ENCODE data around the gene SLC14A1. TPM values are rescaled to one million over a fixed set of nuclear protein-coding genes. Genes with fewer than 3 reads are reported as not detected.

The SLC14A1 gene
- total and polyA plus RNA-seq, 2 experiments from 2014 or later: 0.21 to 0.53 TPM

DNA sequence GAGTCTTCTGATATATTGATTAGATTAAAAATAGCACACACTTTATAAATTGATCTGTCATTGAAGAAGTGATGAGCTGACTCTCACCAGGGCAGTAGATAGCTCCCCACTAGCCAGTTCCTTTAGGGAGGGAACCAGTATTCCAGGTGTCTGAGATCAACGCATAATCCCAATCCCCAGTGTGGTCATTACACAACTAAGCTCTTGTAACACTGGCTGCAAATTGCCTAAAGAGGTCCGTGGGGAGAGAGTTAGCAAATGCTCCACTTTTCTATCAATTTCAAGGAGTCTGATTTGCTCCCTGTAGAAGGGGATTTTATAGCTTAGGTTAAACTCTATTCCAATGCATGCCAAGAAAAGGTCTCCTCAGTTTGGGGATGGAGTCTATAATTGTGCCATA lies 7.7 kb downstream of the SLC14A1 start:
- no peak for ATAC-seq
- H3K27ac Mint-ChIP-seq: no peak overlapping the region
- H3K36me3 Mint-ChIP-seq (ENCODE audit: low read depth): no peaks in the 10 kb centered on the region; the same call in 1 of the 3 replicates
- H3K4me3 Mint-ChIP-seq: no peak overlapping the region
- Histone ChIP-seq H3K27ac (ENCODE audit: low read depth) (no peak overlapping the region), H3K27me3 (ENCODE audit: insufficient read depth) (no peaks in the 10 kb centered on the region), H3K4me2 (no peak overlapping the region), H3K36me3 (ENCODE audit: insufficient read depth) (no peaks in the 10 kb centered on the region), H3K4me3 (no peak overlapping the region), H3F3A (replicated peaks; ENCODE audit: low read depth) (0 out of 2 replicates have a peak, but pooled peaks cover 4% of the 10 kb centered on the region), H3K79me2 (replicated peaks; ENCODE audit: insufficient read depth) (no peaks in the 10 kb centered on the region), H3K4me1 (ENCODE audit: insufficient read depth) (peaks cover 6% of the 10 kb centered on the region; the same call in 1 of the 2 replicates), H3K9me2 (ENCODE audit: insufficient read depth) (peaks cover 17% of the 10 kb centered on the region), H2AFZ (no peak overlapping the region), H4K20me1 (replicated peaks; ENCODE audit: insufficient read depth) (no peaks in the 10 kb centered on the region)
- DNase-seq (ENCODE audit: low spot score): no peak
- H3K27me3 Mint-ChIP-seq (ENCODE audit: insufficient read depth, low read depth, poor library complexity): peaks cover 2% of the 10 kb centered on the region
- TF ChIP-seq STAT1 (IDR thresholded peaks at IDR 0.05; ENCODE audit: unreplicated experiment): no peak
- TF ChIP-seq, protein P1, sequence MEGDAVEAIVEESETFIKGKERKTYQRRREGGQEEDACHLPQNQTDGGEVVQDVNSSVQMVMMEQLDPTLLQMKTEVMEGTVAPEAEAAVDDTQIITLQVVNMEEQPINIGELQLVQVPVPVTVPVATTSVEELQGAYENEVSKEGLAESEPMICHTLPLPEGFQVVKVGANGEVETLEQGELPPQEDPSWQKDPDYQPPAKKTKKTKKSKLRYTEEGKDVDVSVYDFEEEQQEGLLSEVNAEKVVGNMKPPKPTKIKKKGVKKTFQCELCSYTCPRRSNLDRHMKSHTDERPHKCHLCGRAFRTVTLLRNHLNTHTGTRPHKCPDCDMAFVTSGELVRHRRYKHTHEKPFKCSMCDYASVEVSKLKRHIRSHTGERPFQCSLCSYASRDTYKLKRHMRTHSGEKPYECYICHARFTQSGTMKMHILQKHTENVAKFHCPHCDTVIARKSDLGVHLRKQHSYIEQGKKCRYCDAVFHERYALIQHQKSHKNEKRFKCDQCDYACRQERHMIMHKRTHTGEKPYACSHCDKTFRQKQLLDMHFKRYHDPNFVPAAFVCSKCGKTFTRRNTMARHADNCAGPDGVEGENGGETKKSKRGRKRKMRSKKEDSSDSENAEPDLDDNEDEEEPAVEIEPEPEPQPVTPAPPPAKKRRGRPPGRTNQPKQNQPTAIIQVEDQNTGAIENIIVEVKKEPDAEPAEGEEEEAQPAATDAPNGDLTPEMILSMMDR (conservative IDR thresholded peaks at IDR 0.05; ENCODE audit: low read depth in 2 of 2): no peak
- TF ChIP-seq, protein P2, sequence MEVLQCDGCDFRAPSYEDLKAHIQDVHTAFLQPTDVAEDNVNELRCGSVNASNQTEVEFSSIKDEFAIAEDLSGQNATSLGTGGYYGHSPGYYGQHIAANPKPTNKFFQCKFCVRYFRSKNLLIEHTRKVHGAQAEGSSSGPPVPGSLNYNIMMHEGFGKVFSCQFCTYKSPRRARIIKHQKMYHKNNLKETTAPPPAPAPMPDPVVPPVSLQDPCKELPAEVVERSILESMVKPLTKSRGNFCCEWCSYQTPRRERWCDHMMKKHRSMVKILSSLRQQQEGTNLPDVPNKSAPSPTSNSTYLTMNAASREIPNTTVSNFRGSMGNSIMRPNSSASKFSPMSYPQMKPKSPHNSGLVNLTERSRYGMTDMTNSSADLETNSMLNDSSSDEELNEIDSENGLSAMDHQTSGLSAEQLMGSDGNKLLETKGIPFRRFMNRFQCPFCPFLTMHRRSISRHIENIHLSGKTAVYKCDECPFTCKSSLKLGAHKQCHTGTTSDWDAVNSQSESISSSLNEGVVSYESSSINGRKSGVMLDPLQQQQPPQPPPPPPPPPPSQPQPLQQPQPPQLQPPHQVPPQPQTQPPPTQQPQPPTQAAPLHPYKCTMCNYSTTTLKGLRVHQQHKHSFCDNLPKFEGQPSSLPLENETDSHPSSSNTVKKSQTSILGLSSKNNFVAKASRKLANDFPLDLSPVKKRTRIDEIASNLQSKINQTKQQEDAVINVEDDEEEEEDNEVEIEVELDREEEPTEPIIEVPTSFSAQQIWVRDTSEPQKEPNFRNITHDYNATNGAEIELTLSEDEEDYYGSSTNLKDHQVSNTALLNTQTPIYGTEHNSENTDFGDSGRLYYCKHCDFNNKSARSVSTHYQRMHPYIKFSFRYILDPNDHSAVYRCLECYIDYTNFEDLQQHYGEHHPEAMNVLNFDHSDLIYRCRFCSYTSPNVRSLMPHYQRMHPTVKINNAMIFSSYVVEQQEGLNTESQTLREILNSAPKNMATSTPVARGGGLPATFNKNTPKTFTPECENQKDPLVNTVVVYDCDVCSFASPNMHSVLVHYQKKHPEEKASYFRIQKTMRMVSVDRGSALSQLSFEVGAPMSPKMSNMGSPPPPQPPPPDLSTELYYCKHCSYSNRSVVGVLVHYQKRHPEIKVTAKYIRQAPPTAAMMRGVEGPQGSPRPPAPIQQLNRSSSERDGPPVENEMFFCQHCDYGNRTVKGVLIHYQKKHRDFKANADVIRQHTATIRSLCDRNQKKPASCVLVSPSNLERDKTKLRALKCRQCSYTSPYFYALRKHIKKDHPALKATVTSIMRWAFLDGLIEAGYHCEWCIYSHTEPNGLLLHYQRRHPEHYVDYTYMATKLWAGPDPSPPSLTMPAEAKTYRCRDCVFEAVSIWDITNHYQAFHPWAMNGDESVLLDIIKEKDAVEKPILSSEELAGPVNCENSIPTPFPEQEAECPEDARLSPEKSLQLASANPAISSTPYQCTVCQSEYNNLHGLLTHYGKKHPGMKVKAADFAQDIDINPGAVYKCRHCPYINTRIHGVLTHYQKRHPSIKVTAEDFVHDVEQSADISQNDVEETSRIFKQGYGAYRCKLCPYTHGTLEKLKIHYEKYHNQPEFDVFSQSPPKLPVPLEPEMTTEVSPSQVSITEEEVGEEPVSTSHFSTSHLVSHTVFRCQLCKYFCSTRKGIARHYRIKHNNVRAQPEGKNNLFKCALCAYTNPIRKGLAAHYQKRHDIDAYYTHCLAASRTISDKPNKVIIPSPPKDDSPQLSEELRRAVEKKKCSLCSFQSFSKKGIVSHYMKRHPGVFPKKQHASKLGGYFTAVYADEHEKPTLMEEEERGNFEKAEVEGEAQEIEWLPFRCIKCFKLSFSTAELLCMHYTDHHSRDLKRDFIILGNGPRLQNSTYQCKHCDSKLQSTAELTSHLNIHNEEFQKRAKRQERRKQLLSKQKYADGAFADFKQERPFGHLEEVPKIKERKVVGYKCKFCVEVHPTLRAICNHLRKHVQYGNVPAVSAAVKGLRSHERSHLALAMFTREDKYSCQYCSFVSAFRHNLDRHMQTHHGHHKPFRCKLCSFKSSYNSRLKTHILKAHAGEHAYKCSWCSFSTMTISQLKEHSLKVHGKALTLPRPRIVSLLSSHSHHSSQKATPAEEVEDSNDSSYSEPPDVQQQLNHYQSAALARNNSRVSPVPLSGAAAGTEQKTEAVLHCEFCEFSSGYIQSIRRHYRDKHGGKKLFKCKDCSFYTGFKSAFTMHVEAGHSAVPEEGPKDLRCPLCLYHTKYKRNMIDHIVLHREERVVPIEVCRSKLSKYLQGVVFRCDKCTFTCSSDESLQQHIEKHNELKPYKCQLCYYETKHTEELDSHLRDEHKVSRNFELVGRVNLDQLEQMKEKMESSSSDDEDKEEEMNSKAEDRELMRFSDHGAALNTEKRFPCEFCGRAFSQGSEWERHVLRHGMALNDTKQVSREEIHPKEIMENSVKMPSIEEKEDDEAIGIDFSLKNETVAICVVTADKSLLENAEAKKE (CRISPR knock-in tag; IDR thresholded peaks at IDR 0.05): no peak
- TF ChIP-seq, protein P3, sequence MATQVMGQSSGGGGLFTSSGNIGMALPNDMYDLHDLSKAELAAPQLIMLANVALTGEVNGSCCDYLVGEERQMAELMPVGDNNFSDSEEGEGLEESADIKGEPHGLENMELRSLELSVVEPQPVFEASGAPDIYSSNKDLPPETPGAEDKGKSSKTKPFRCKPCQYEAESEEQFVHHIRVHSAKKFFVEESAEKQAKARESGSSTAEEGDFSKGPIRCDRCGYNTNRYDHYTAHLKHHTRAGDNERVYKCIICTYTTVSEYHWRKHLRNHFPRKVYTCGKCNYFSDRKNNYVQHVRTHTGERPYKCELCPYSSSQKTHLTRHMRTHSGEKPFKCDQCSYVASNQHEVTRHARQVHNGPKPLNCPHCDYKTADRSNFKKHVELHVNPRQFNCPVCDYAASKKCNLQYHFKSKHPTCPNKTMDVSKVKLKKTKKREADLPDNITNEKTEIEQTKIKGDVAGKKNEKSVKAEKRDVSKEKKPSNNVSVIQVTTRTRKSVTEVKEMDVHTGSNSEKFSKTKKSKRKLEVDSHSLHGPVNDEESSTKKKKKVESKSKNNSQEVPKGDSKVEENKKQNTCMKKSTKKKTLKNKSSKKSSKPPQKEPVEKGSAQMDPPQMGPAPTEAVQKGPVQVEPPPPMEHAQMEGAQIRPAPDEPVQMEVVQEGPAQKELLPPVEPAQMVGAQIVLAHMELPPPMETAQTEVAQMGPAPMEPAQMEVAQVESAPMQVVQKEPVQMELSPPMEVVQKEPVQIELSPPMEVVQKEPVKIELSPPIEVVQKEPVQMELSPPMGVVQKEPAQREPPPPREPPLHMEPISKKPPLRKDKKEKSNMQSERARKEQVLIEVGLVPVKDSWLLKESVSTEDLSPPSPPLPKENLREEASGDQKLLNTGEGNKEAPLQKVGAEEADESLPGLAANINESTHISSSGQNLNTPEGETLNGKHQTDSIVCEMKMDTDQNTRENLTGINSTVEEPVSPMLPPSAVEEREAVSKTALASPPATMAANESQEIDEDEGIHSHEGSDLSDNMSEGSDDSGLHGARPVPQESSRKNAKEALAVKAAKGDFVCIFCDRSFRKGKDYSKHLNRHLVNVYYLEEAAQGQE (IDR thresholded peaks at IDR 0.05; ENCODE audit: unreplicated experiment): no peak
- no peak for TF ChIP-seq EZH2phosphoT487 (IDR thresholded peaks at IDR 0.05; ENCODE audit: unreplicated experiment)
- no peak for TF ChIP-seq ZNF331 (CRISPR knock-in tag; IDR thresholded peaks at IDR 0.05; ENCODE audit: low read depth)
- TF ChIP-seq EZH2 (IDR thresholded peaks at IDR 0.05; ENCODE audit: low read depth, unreplicated experiment): no peak
- TF ChIP-seq ZNF114 (CRISPR knock-in tag; IDR thresholded peaks at IDR 0.05): no peak
- no peak for TF ChIP-seq JUNB (IDR thresholded peaks at IDR 0.05; ENCODE audit: unreplicated experiment)
- no peak for TF ChIP-seq POLR2AphosphoS5 (IDR thresholded peaks at IDR 0.05; ENCODE audit: low read depth)
- TF ChIP-seq NANOG (IDR thresholded peaks at IDR 0.05; ENCODE audit: borderline replicate concordance): no peak
- no peak for TF ChIP-seq CREB1 (CRISPR knock-in tag; IDR thresholded peaks at IDR 0.05; ENCODE audit: low read depth)
- TF ChIP-seq, protein P4, sequence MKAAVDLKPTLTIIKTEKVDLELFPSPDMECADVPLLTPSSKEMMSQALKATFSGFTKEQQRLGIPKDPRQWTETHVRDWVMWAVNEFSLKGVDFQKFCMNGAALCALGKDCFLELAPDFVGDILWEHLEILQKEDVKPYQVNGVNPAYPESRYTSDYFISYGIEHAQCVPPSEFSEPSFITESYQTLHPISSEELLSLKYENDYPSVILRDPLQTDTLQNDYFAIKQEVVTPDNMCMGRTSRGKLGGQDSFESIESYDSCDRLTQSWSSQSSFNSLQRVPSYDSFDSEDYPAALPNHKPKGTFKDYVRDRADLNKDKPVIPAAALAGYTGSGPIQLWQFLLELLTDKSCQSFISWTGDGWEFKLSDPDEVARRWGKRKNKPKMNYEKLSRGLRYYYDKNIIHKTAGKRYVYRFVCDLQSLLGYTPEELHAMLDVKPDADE (IDR thresholded peaks at IDR 0.05): no peak
- H3K9me3 Mint-ChIP-seq: no peaks in the 10 kb centered on the region; the same call in 2 of the 3 replicates
- H3K4me1 Mint-ChIP-seq: peaks cover 12% of the 10 kb centered on the region

Data from GM23338 (cell line).